ENCODE results near the gene WDR86.

The WDR86 gene

DNA sequence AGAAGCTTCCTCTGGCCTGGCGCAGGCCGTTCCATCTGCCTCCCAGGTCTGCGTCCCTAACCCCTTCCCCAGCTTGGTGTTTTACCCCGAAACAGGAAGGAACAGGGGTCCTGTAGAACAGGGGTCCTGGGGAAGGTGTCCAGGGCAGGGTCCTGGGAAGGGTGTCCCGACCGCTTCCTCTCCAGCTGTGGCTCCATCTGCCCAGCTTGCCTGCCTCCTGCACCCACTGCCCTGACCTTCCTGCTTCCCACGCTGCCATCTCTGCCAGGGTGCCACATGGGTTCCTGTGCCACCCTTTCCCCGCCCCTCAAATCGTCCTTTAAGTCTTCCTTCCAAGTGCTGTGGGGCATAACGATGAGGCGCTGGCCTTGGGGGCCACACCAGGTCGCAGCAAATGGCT lies 32.4 kb downstream of the WDR86 start:
- Histone ChIP-seq H3K27ac (ENCODE audit: low read length) (no peak overlapping the region), H3K27me3 (replicated peaks; ENCODE audit: insufficient read depth, low read length) (peaks cover 22% of the 10 kb centered on the region), H3F3A (ENCODE audit: insufficient read depth, low read length) (no peaks in the 10 kb centered on the region), H3K36me3 (replicated peaks; ENCODE audit: insufficient read depth, low read length) (no peaks in the 10 kb centered on the region), H3K9me2 (replicated peaks; ENCODE audit: insufficient read depth, low read length) (no peaks in the 10 kb centered on the region), H3K79me2 (ENCODE audit: low read length) (no peaks in the 10 kb centered on the region), H3K4me1 (ENCODE audit: low read length) (no peaks in the 10 kb centered on the region), H3K4me2 (ENCODE audit: low read depth, low read length) (no peak overlapping the region), H3K9ac (ENCODE audit: low read length) (no peak overlapping the region), H3K4me3 (ENCODE audit: low read length) (no peak overlapping the region), H3K9me3 (replicated peaks; ENCODE audit: insufficient read depth, low read length) (no peaks in the 10 kb centered on the region), H4K20me1 (ENCODE audit: insufficient read depth, low read length) (no peaks in the 10 kb centered on the region), H2AFZ (ENCODE audit: low read length) (no peak overlapping the region)
- DNase-seq, result no peak
- TF ChIP-seq EZH2phosphoT487 (IDR thresholded peaks at IDR 0.05; ENCODE audit: low read length), result no peak
- TF ChIP-seq CTCF (IDR thresholded peaks at IDR 0.05; ENCODE audit: low read length), result no peak
- no peak for TF ChIP-seq EZH2 (optimal IDR thresholded peaks at IDR 0.05; ENCODE audit: low read depth, low read length)

- no peaks in the 10 kb centered on the region for H3K9me3 ChIP-seq (replicated peaks; ENCODE audit: insufficient read depth, low read length)
- H3K4me3 ChIP-seq (ENCODE audit: low read length), result no peak overlapping the region
- no peak overlapping the region for H3K4me2 ChIP-seq (ENCODE audit: low read depth, low read length)
- no peak overlapping the region for H2AFZ ChIP-seq (ENCODE audit: low read length)
- no peaks in the 10 kb centered on the region for H4K20me1 ChIP-seq (ENCODE audit: insufficient read depth, low read length)
- no peaks in the 10 kb centered on the region for H3K4me1 ChIP-seq (ENCODE audit: low read length)
- H3K79me2 ChIP-seq (ENCODE audit: low read length), result no peaks in the 10 kb centered on the region
- no peak for DNase-seq
- H3K27ac ChIP-seq (ENCODE audit: low read length), result no peak overlapping the region
- no peaks in the 10 kb centered on the region for H3K9me2 ChIP-seq (replicated peaks; ENCODE audit: insufficient read depth, low read length)
- no peaks in the 10 kb centered on the region for H3F3A ChIP-seq (ENCODE audit: insufficient read depth, low read length)
- no peak for TF ChIP-seq EZH2 (optimal IDR thresholded peaks at IDR 0.05; ENCODE audit: low read depth, low read length)
- TF ChIP-seq CTCF (IDR thresholded peaks at IDR 0.05; ENCODE audit: low read length), result no peak
- no peak for TF ChIP-seq EZH2phosphoT487 (IDR thresholded peaks at IDR 0.05; ENCODE audit: low read length)
- peaks cover 12% of the 10 kb centered on the region for H3K27me3 ChIP-seq (replicated peaks; ENCODE audit: insufficient read depth, low read length)
- H3K36me3 ChIP-seq (replicated peaks; ENCODE audit: insufficient read depth, low read length), result no peaks in the 10 kb centered on the region
- no peak overlapping the region for H3K9ac ChIP-seq (ENCODE audit: low read length)
These were observed 33.5 kb downstream of the WDR86 start for GRCh38 chr7:151376218-151376902.

GRCh38 chr7:151375530-151376217 lies 34.2 kb downstream of the WDR86 start:
- Histone ChIP-seq H3F3A (ENCODE audit: insufficient read depth, low read length) (no peaks in the 10 kb centered on the region), H3K4me2 (ENCODE audit: low read depth, low read length) (no peak overlapping the region), H3K4me3 (ENCODE audit: low read length) (no peak overlapping the region), H3K9me2 (replicated peaks; ENCODE audit: insufficient read depth, low read length) (no peaks in the 10 kb centered on the region), H3K27ac (ENCODE audit: low read length) (no peak overlapping the region), H2AFZ (ENCODE audit: low read length) (no peak overlapping the region), H3K36me3 (replicated peaks; ENCODE audit: insufficient read depth, low read length) (no peaks in the 10 kb centered on the region), H3K4me1 (ENCODE audit: low read length) (no peaks in the 10 kb centered on the region), H3K27me3 (replicated peaks; ENCODE audit: insufficient read depth, low read length) (peaks cover 5% of the 10 kb centered on the region), H4K20me1 (ENCODE audit: insufficient read depth, low read length) (no peaks in the 10 kb centered on the region), H3K79me2 (ENCODE audit: low read length) (no peaks in the 10 kb centered on the region), H3K9me3 (replicated peaks; ENCODE audit: insufficient read depth, low read length) (no peaks in the 10 kb centered on the region), H3K9ac (ENCODE audit: low read length) (no peak overlapping the region)
- DNase-seq, result no peak
- no peak for TF ChIP-seq EZH2phosphoT487 (IDR thresholded peaks at IDR 0.05; ENCODE audit: low read length)
- no peak for TF ChIP-seq CTCF (IDR thresholded peaks at IDR 0.05; ENCODE audit: low read length)
- TF ChIP-seq EZH2 (optimal IDR thresholded peaks at IDR 0.05; ENCODE audit: low read depth, low read length), result no peak

Measured in MM.1S (cell line).